ENCODE measurements around the gene CACNA2D2.
A peak's percentile ranks its signal among the peaks of the same experiment; 100 is the strongest.
"Not testable (repeated sequence)": the region's sequence is repeated elsewhere in the genome, so short reads cannot be mapped to it uniquely, and the experiment has no call there.

The CACNA2D2 gene

GRCh38 chr3:50525987-50526386, 22.6 kb upstream of the CACNA2D2 start:
- DNase-seq = peak; percentile 77

- DNase-seq = no peak
These were observed 21.9 kb upstream of the CACNA2D2 start for GRCh38 chr3:50525191-50525910.

- no peak for DNase-seq
These were observed 21.3 kb upstream of the CACNA2D2 start for GRCh38 chr3:50524746-50525145.

GRCh38 chr3:50523279-50523811, 19.9 kb upstream of the CACNA2D2 start:
- DNase-seq = no peak

GRCh38 chr3:50521572-50521971, 18.1 kb upstream of the CACNA2D2 start:
- no peak for DNase-seq

GRCh38 chr3:50520849-50521248, 17.4 kb upstream of the CACNA2D2 start:
- DNase-seq = no peak

- DNase-seq = peak; percentile 77
These were observed 16.1 kb upstream of the CACNA2D2 start for GRCh38 chr3:50519471-50520089.

GRCh38 chr3:50518436-50518835, 15.0 kb upstream of the CACNA2D2 start:
- no peak for DNase-seq

GRCh38 chr3:50517721-50518206, 14.3 kb upstream of the CACNA2D2 start:
- DNase-seq = no peak

- DNase-seq = no peak
These were observed 13.0 kb upstream of the CACNA2D2 start for GRCh38 chr3:50516440-50516871.

GRCh38 chr3:50515565-50516439, 12.4 kb upstream of the CACNA2D2 start:
- no peak for DNase-seq

GRCh38 chr3:50512908-50513307, 9.5 kb upstream of the CACNA2D2 start:
- DNase-seq = not testable (repeated sequence)

GRCh38 chr3:50512131-50512530, 8.7 kb upstream of the CACNA2D2 start:
- DNase-seq = no peak

- DNase-seq = no peak
These were observed 6.9 kb upstream of the CACNA2D2 start for GRCh38 chr3:50510325-50510724.

GRCh38 chr3:50509715-50510114, 6.3 kb upstream of the CACNA2D2 start:
- no peak for DNase-seq

GRCh38 chr3:50508821-50509220, 5.4 kb upstream of the CACNA2D2 start:
- no peak for DNase-seq

GRCh38 chr3:50506169-50506568, 2.7 kb upstream of the CACNA2D2 start:
- no peak for DNase-seq

- DNase-seq = no peak
These were observed 1.2 kb upstream of the CACNA2D2 start for GRCh38 chr3:50504681-50505080.

- DNase-seq = no peak
These were observed 630 bp downstream of the CACNA2D2 start for GRCh38 chr3:50502584-50503423.

GRCh38 chr3:50502225-50502583, 1.2 kb downstream of the CACNA2D2 start:
- no peak for DNase-seq

- no peak for DNase-seq
These were observed 7.6 kb downstream of the CACNA2D2 start for GRCh38 chr3:50495609-50496423.

Measured in activated CD4-positive, alpha-beta T cell treated with anti-CD3 and anti-CD28 coated beads, Interleukin-2, Interleukin-6, amounts not matched to agents 100 ng/mL and 50 ng/mL, durations not matched to agents 16 hours and 8 hours (primary cell).